Measurements from ENCODE around the gene CFAP65. TPM values are rescaled to one million over a fixed set of nuclear protein-coding genes. Genes with fewer than 3 reads are reported as not detected.

CFAP65 gene
- total RNA-seq, 5 donors from 2014 or later (not counting 1 experiment from before 2014, with no cell fraction given) = 0.16 TPM; not detected in 4

DNA sequence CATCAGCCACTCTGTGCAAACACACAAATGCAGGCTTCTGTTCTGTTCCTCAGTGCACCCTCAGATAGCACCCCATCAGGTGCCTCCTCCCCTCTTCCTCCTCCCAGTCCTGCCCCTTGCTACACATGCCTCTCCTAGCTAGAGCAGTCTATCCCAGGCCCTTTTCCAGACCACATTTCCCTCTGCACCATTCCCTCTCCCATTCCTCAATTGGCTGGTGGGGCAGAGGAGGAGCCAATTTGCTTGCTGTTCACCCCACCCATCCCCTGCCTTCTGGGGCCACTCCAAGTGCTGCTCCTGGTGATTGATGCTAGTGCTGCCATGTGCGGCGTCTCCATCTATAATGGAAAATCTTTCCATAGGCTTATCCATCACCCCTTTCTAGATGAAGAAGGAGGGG, 5.4 kb downstream of the CFAP65 start:
- H3K4me1 ChIP-seq (ENCODE audit: control insufficient read depth in 1 of 2, extremely low read depth in 1 of 2, insufficient read depth in 2 of 2, low read length in 2 of 2) = no peaks in the 10 kb centered on the region
- POLR2A ChIA-PET = no interaction called here
- peaks cover 0 to 62% of the 10 kb centered on the region in 2 experiments for H3K27me3 ChIP-seq (replicated peaks in 1 of 2; ENCODE audit: control insufficient read depth in 2 of 2, extremely low read depth in 1 of 2, insufficient read depth in 2 of 2, low read length in 1 of 2)
- Mint-ChIP-seq H3K4me1 (peaks cover under 1 to 3% (median 2%) of the 10 kb centered on the region in 3 donors), H3K27me3 (peaks cover 37 to 64% of the 10 kb centered on the region in 2 donors), H3K9me3 (no peaks in the 10 kb centered on the region), H3K4me3 (no peak overlapping the region), H3K36me3 (no peaks in the 10 kb centered on the region), H3K27ac (peak overlapping the region in 1 of 2 donors; percentile 15)
- CTCF ChIA-PET = no interaction called here
- no peak overlapping the region for H3K4me3 ChIP-seq (ENCODE audit: control insufficient read depth in 1 of 2, extremely low read depth in 1 of 2, low read length in 1 of 2)
- H3K9me3 ChIP-seq = no peaks in the 10 kb centered on the region
- no peak for ATAC-seq (replicated peaks in 1 of 4)
- no CpG with 5 or more reads among the region's 2 CpGs for WGBS (ENCODE audit: insufficient coverage)
- H3K27ac ChIP-seq (ENCODE audit: low read length) = no peak overlapping the region
- no peak for DNase-seq
- no peaks in the 10 kb centered on the region for H3K36me3 ChIP-seq (ENCODE audit: control insufficient read depth in 2 of 2, extremely low read depth in 1 of 2, insufficient read depth in 1 of 2, low read length in 1 of 2)

DNA sequence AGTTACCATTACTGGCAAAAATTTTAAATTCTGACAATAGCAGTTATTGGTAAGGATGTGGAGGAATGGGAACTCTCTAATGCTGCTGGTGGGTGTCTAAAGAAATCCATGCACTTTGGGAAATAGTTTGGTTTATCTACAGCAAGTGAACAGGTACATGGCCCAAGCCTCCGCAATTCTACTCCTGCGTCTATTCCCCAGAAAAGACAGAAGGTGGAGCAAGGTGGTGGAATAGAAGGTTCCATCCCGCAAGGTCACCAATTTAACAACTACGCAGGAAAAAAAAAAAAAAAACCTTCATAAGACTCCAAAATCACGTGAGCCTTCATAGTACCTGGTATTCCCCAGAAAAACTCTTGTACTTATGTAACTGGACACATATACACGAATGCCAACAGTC, 6.5 kb downstream of the CFAP65 start:
- no peaks in the 10 kb centered on the region for H3K36me3 Mint-ChIP-seq
- no peak overlapping the region for H3K27ac ChIP-seq (ENCODE audit: low read length)
- H3K4me1 Mint-ChIP-seq = no peaks in the 10 kb centered on the region
- peaks cover 32 to 61% of the 10 kb centered on the region in 2 donors for H3K27me3 Mint-ChIP-seq
- H3K27me3 ChIP-seq (replicated peaks in 1 of 2; ENCODE audit: control insufficient read depth in 2 of 2, extremely low read depth in 1 of 2, insufficient read depth in 2 of 2, low read length in 1 of 2) = peaks cover 0 to 63% of the 10 kb centered on the region in 2 experiments
- CTCF ChIA-PET = interaction anchor here in 1 of 2 donors (0.6 kb wide), 1 partner anchor 281 kb away, joined by 3 read pairs; no protein-coding TSS in a partner anchor
- no peak overlapping the region for H3K27ac Mint-ChIP-seq
- no peaks in the 10 kb centered on the region for H3K9me3 ChIP-seq
- no peak for ATAC-seq (replicated peaks in 1 of 4)
- no peak for DNase-seq
- POLR2A ChIA-PET = interaction anchor here in 1 of 2 donors (0.6 kb wide), 1 partner anchor 251 kb away, joined by 3 read pairs; no protein-coding TSS in a partner anchor
- H3K4me3 Mint-ChIP-seq = no peak overlapping the region
- no peaks in the 10 kb centered on the region for H3K4me1 ChIP-seq (ENCODE audit: control insufficient read depth in 1 of 2, extremely low read depth in 1 of 2, insufficient read depth in 2 of 2, low read length in 2 of 2)
- no peaks in the 10 kb centered on the region for H3K36me3 ChIP-seq (ENCODE audit: control insufficient read depth in 2 of 2, extremely low read depth in 1 of 2, insufficient read depth in 1 of 2, low read length in 1 of 2)
- no peak overlapping the region for H3K4me3 ChIP-seq (ENCODE audit: control insufficient read depth in 1 of 2, extremely low read depth in 1 of 2, low read length in 1 of 2)
- no peaks in the 10 kb centered on the region for H3K9me3 Mint-ChIP-seq
- WGBS (ENCODE audit: insufficient coverage) = 40% methylated on average over 1 of the region's 6 CpGs

GRCh38 chr2:219032051-219032745, 9.1 kb downstream of the CFAP65 start:
- WGBS (ENCODE audit: insufficient coverage) = 86% methylated on average over 17 of the region's 23 CpGs
- H3K9me3 Mint-ChIP-seq = no peaks in the 10 kb centered on the region
- H3K4me1 Mint-ChIP-seq = no peaks in the 10 kb centered on the region
- DNase-seq (no peak), ATAC-seq (replicated peaks in 1 of 4) (no peak)
- Histone ChIP-seq H3K36me3 (ENCODE audit: control insufficient read depth in 2 of 2, extremely low read depth in 1 of 2, insufficient read depth in 1 of 2, low read length in 1 of 2) (no peaks in the 10 kb centered on the region), H3K4me1 (ENCODE audit: control insufficient read depth in 1 of 2, extremely low read depth in 1 of 2, insufficient read depth in 2 of 2, low read length in 2 of 2) (no peaks in the 10 kb centered on the region), H3K27ac (ENCODE audit: low read length) (no peak overlapping the region), H3K27me3 (replicated peaks in 1 of 2; ENCODE audit: control insufficient read depth in 2 of 2, extremely low read depth in 1 of 2, insufficient read depth in 2 of 2, low read length in 1 of 2) (peaks cover 0 to 63% of the 10 kb centered on the region in 2 experiments), H3K4me3 (ENCODE audit: control insufficient read depth in 1 of 2, extremely low read depth in 1 of 2, low read length in 1 of 2) (no peak overlapping the region), H3K9me3 (no peaks in the 10 kb centered on the region)
- no peak overlapping the region for H3K4me3 Mint-ChIP-seq
- ChIA-PET POLR2A (no interaction called here), CTCF (interaction anchor here (0.6 to 0.7 kb wide), 2 partner anchors 11 to 65 kb away, joined by 4 to 6 read pairs; no protein-coding TSS in a partner anchor)
- no peak overlapping the region for H3K27ac Mint-ChIP-seq
- H3K27me3 Mint-ChIP-seq = peaks cover 27 to 47% of the 10 kb centered on the region in 2 donors
- no peaks in the 10 kb centered on the region for H3K36me3 Mint-ChIP-seq

GRCh38 chr2:219031005-219031738, 10.1 kb downstream of the CFAP65 start:
- WGBS (ENCODE audit: insufficient coverage) = 82% methylated on average over 19 of the region's 21 CpGs
- ATAC-seq (replicated peaks in 1 of 4) = no peak
- H3K4me3 ChIP-seq (ENCODE audit: control insufficient read depth in 1 of 2, extremely low read depth in 1 of 2, low read length in 1 of 2) = no peak overlapping the region
- no peaks in the 10 kb centered on the region for H3K36me3 Mint-ChIP-seq
- H3K27me3 Mint-ChIP-seq = peaks cover 27 to 41% of the 10 kb centered on the region in 2 donors
- peaks cover 0 to 62% of the 10 kb centered on the region in 2 experiments for H3K27me3 ChIP-seq (replicated peaks in 1 of 2; ENCODE audit: control insufficient read depth in 2 of 2, extremely low read depth in 1 of 2, insufficient read depth in 2 of 2, low read length in 1 of 2)
- no peaks in the 10 kb centered on the region for H3K9me3 Mint-ChIP-seq
- H3K9me3 ChIP-seq = no peaks in the 10 kb centered on the region
- CTCF ChIA-PET = interaction anchor here in 1 of 2 donors (0.6 to 0.7 kb wide), 2 partner anchors 41 to 121 kb away, joined by 3 to 6 read pairs; no protein-coding TSS in a partner anchor
- no peaks in the 10 kb centered on the region for H3K4me1 ChIP-seq (ENCODE audit: control insufficient read depth in 1 of 2, extremely low read depth in 1 of 2, insufficient read depth in 2 of 2, low read length in 2 of 2)
- no peak overlapping the region for H3K4me3 Mint-ChIP-seq
- H3K4me1 Mint-ChIP-seq = no peaks in the 10 kb centered on the region
- H3K36me3 ChIP-seq (ENCODE audit: control insufficient read depth in 2 of 2, extremely low read depth in 1 of 2, insufficient read depth in 1 of 2, low read length in 1 of 2) = no peaks in the 10 kb centered on the region
- DNase-seq = no peak
- H3K27ac Mint-ChIP-seq = no peak overlapping the region
- POLR2A ChIA-PET = no interaction called here
- H3K27ac ChIP-seq (ENCODE audit: low read length) = no peak overlapping the region

DNA sequence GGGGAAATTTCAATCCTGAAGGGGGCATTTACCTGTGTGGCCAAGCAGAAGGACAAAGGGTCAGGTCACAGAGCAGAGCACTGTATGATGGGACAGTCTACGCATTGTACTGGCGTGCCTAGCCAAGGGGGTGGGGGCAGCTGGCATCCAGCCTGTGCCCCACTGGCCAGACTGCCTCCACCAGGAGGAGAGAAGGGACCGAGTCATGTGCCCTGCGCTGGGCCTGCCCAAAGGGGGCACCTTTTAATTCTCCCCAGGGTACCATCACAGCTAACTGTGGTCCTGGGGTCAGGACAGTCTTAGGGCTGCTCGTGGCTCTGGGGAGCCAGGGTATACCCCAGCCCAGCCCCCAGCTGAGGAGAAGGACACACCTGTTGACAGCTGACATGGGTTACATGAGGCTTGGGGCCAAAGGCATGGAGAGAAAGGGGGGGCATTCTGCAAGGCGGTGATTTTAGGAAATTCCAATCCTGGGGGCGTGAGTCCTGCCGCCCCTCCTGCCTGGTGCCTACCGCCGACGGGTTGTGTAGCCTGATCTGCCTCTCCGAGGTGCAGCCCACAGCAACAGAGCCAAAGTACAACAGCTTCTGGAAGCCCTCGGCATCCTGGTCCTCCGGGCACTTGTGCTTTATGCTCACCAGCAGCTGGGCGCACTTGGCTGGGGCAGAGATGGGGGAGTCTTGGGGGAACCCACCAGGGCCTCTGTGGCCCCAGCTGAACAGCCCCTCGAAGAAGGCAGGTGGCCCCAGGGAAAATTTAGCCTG, 11.0 kb downstream of the CFAP65 start:
- no peak for DNase-seq
- ChIA-PET CTCF (interaction anchor here (0.6 to 1.7 kb wide), 25 partner anchors 8 to 154 kb away, joined by 3 to 23 read pairs (median 3); partner anchors contain the start of gene CFAP65 (in 1 of the 2)), POLR2A (no interaction called here)
- Mint-ChIP-seq H3K36me3 (no peaks in the 10 kb centered on the region), H3K27me3 (peaks cover 27 to 35% of the 10 kb centered on the region in 2 donors), H3K27ac (no peak overlapping the region), H3K4me1 (no peaks in the 10 kb centered on the region), H3K4me3 (no peak overlapping the region), H3K9me3 (no peaks in the 10 kb centered on the region)
- no peaks in the 10 kb centered on the region for H3K4me1 ChIP-seq (ENCODE audit: control insufficient read depth in 1 of 2, extremely low read depth in 1 of 2, insufficient read depth in 2 of 2, low read length in 2 of 2)
- no peak for ATAC-seq (replicated peaks in 1 of 4)
- WGBS (ENCODE audit: insufficient coverage) = 72% methylated on average over 14 of the region's 16 CpGs
- H3K36me3 ChIP-seq (ENCODE audit: control insufficient read depth in 2 of 2, extremely low read depth in 1 of 2, insufficient read depth in 1 of 2, low read length in 1 of 2) = no peaks in the 10 kb centered on the region
- peaks cover 0 to 54% of the 10 kb centered on the region in 2 experiments for H3K27me3 ChIP-seq (replicated peaks in 1 of 2; ENCODE audit: control insufficient read depth in 2 of 2, extremely low read depth in 1 of 2, insufficient read depth in 2 of 2, low read length in 1 of 2)
- no peak overlapping the region for H3K27ac ChIP-seq (ENCODE audit: low read length)
- no peak overlapping the region for H3K4me3 ChIP-seq (ENCODE audit: control insufficient read depth in 1 of 2, extremely low read depth in 1 of 2, low read length in 1 of 2)
- H3K9me3 ChIP-seq = no peaks in the 10 kb centered on the region

DNA sequence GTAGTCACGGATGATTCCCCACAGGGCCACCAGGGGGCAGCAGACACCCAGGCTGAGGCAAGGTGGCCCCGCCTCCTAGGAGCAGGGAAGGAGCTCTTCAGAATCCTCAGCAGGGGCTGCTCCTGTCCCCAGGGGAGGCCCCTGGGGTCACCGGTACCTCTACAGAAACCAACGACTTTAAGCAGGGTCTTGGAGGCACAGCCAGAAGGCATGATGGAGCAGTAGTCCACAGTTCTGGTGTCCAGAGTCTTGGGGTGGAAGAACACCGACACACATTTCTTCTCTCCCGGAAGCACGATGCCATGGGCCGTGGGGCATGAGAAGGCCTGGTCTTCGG, 11.5 kb downstream of the CFAP65 start:
- DNase-seq (peak; percentile 44 to 86 (median 68)), ATAC-seq (replicated peaks in 1 of 4) (peak; percentile 79 to 84 (median 82))
- Histone ChIP-seq H3K27me3 (replicated peaks in 1 of 2; ENCODE audit: control insufficient read depth in 2 of 2, extremely low read depth in 1 of 2, insufficient read depth in 2 of 2, low read length in 1 of 2) (peaks cover 0 to 52% of the 10 kb centered on the region in 2 experiments), H3K9me3 (no peaks in the 10 kb centered on the region), H3K36me3 (ENCODE audit: control insufficient read depth in 2 of 2, extremely low read depth in 1 of 2, insufficient read depth in 1 of 2, low read length in 1 of 2) (no peaks in the 10 kb centered on the region), H3K4me1 (ENCODE audit: control insufficient read depth in 1 of 2, extremely low read depth in 1 of 2, insufficient read depth in 2 of 2, low read length in 2 of 2) (no peaks in the 10 kb centered on the region), H3K4me3 (ENCODE audit: control insufficient read depth in 1 of 2, extremely low read depth in 1 of 2, low read length in 1 of 2) (no peak overlapping the region), H3K27ac (ENCODE audit: low read length) (no peak overlapping the region)
- CTCF ChIA-PET = interaction anchor here (0.5 to 1.7 kb wide), 26 partner anchors 8 to 617 kb away, joined by 3 to 23 read pairs (median 3); partner anchors contain the start of gene CFAP65 (in 1 of the 2)
- Mint-ChIP-seq H3K27me3 (peaks cover 27 to 34% of the 10 kb centered on the region in 2 donors), H3K4me1 (no peaks in the 10 kb centered on the region), H3K36me3 (no peaks in the 10 kb centered on the region), H3K27ac (no peak overlapping the region), H3K9me3 (no peaks in the 10 kb centered on the region), H3K4me3 (no peak overlapping the region)
- POLR2A ChIA-PET = no interaction called here
- WGBS (ENCODE audit: insufficient coverage) = 48% methylated on average over 8 of the region's 9 CpGs
